GM13977 (cell line): Measurements from ENCODE around the gene LIN7A.

Experiments used
- DNase-seq: peaks from one replicate; pipeline ENCODE4 v3.0.0; 2012; ENCODE audit warnings: low spot score
- in situ Hi-C: fragments of 300-500 bp; cut with MboI; formaldehyde crosslinking; loops from one replicate; pipeline ENCODE4 v1.12.0; 2022; ENCODE audit warnings: low sequenced_read_pairs, low pct_unique_long_range_greater_than_20kb, mixed read lengths, inconsistent platforms; ENCODE audit not compliant: unreplicated experiment
- TF ChIP-seq, protein P1 (sequence below): IDR thresholded peaks from 2 replicates; pipeline ENCODE4 v1.5.1; 2012; ENCODE audit warnings: mild to moderate bottlenecking, control low read depth; ENCODE audit not compliant: insufficient read depth; ENCODE audit errors: extremely low read depth, missing control alignments

LIN7A gene

DNA sequence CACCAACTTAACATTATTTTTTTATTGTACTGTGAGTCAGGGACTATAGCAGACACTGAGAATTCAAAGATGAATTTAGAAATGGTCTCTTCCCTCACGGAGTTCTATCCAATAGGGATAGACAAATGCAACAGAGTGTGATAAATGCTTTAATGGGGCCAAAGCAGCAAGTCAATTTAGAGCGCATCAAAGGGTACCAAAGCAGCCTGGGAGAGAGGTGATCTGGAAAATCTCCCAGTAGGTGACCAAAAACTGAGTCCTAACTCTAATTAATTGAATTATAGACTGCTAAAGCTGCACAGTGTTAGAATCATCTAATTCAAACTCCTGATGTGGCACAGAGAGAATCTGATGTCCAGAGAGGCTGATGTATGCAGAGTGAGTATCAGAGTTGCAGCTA lies 2.6 kb downstream of the LIN7A start:
- in situ Hi-C loops = no loop called here
- no peak for DNase-seq

DNA sequence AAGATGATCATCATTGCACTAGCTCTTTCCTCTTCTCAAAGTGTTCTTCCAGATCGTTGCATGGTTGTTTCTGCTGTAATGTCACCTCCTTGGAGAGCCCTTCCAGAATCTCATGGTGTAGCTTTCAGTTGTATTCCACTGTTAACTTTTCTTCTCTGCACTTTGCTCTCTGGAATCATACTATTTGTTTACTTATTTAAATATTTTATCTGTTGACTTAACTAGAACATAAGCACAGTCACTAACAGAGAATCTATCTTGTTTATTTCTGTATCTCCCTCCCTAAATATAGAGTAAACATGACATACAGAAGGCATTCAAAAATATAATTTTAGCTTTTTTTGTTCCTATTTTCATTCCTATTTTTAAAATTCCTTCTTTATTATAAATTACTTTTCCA lies 11.8 kb downstream of the LIN7A start:
- TF ChIP-seq, protein P1, sequence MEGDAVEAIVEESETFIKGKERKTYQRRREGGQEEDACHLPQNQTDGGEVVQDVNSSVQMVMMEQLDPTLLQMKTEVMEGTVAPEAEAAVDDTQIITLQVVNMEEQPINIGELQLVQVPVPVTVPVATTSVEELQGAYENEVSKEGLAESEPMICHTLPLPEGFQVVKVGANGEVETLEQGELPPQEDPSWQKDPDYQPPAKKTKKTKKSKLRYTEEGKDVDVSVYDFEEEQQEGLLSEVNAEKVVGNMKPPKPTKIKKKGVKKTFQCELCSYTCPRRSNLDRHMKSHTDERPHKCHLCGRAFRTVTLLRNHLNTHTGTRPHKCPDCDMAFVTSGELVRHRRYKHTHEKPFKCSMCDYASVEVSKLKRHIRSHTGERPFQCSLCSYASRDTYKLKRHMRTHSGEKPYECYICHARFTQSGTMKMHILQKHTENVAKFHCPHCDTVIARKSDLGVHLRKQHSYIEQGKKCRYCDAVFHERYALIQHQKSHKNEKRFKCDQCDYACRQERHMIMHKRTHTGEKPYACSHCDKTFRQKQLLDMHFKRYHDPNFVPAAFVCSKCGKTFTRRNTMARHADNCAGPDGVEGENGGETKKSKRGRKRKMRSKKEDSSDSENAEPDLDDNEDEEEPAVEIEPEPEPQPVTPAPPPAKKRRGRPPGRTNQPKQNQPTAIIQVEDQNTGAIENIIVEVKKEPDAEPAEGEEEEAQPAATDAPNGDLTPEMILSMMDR = no peak
- in situ Hi-C loops = no loop called here
- DNase-seq = no peak

More for the DNA sequence above, 2.6 kb downstream of the LIN7A start:
- TF ChIP-seq, protein P1 = no peak

DNA sequence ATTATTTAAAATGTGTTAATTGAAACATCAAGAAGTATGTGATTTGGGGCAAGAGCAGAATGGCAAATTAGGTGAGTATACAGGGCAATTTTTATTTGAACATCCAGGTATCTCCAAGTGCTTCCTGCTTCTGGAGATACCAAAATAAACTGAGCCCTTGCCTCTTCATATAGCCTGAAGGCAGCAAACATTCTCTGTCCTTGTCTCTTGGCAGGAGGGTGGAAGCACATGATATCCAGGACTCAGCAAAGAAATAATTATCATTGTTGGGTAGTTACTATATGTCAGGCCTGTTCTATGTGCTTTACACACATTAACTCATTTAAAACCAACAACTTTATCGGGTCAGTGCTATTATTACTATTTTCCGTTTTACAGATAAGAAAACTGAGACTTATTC lies 12.5 kb downstream of the LIN7A start:
- DNase-seq = no peak
- TF ChIP-seq, protein P1 = no peak
- in situ Hi-C loops = no loop called here

DNA sequence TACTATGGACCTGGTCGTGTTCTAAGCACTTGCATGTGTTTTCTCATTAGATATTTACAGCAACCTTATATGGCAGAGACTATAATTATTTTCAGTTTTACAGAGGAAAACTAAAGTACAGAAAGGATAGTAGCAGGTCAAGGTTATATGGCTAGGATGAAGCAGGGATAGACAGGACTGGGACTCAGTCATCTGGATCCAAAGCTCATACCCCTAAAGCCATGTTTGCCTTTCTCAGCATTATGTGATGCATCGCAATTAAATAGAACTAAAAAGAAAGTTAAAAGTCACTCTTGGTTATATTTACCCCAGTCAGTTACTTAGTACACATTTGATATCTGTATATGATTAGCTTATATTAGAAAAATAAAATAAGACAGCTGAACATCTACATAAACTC lies 13.3 kb downstream of the LIN7A start:
- TF ChIP-seq, protein P1 = no peak
- in situ Hi-C loops = no loop called here
- no peak for DNase-seq

DNA sequence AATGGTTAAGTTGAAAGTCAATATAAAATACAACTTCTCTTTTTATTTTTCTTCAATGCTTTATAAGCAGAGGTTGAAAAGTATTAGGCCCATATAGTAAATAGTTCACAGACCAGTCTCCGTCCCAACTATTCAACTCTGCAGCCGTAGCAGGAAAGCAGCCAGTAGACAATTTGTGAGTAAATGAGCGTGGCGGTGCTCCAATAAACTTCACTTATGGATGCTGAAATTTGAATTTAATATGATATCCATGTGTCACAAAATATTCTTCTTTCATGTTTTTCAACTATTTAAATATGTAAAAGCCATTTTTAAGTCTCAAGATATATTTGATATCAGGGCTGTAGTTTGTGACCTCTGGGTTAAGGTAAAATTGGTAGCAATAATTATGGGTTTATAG lies 17.7 kb downstream of the LIN7A start:
- no peak for DNase-seq
- in situ Hi-C loops = no loop called here
- TF ChIP-seq, protein P1 = no peak

DNA sequence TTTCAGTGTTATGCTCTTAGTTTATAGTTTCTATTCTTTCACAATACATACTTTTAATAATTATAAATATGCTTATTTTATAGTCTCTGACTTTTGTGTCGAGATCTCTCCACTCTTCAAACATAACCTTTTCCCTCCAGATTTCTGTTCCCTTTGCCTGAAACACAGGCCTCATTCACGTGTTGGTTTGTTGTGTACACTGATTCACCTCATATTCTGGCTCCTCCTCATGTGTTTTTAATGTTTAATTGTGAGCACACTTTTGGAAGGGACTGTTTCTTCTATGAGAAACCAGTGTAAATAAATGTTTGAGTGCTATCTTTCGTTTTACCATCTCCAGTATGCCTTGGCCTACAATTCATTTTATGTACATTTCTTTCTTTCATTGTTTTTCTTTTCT lies 20.1 kb downstream of the LIN7A start:
- TF ChIP-seq, protein P1 = no peak
- in situ Hi-C loops = no loop called here
- no peak for DNase-seq
